IPS-18a (cell line): ENCODE results near the gene TXNDC5.
A peak's percentile ranks its signal among the peaks of the same experiment; 100 is the strongest.

Experiments used
- H3K27ac ChIP-seq: one replicate; pipeline ENCODE4 v1.5.1; 2013; ENCODE audit warnings: low read length
- H3K27me3 ChIP-seq: one replicate; pipeline ENCODE4 v1.6.1; 2013; ENCODE audit warnings: mild to moderate bottlenecking, low read length; ENCODE audit not compliant: control insufficient read depth, insufficient read depth
- H3K36me3 ChIP-seq: one replicate; pipeline ENCODE4 v1.6.1; 2013; ENCODE audit warnings: low read depth, low read length; ENCODE audit not compliant: control insufficient read depth
- H3K4me1 ChIP-seq: one replicate; pipeline ENCODE4 v1.6.1; 2013; ENCODE audit warnings: low read depth, low read length; ENCODE audit not compliant: control insufficient read depth
- H3K4me3 ChIP-seq: one replicate; pipeline ENCODE4 v1.5.1; 2013; ENCODE audit warnings: low read length
- H3K9ac ChIP-seq: one replicate; pipeline ENCODE4 v1.6.1; 2013; ENCODE audit warnings: mild to moderate bottlenecking, low read length, moderate library complexity
- H3K9me3 ChIP-seq: one replicate; pipeline ENCODE4 v1.6.1; 2013; ENCODE audit warnings: low read depth, low read length; ENCODE audit not compliant: control insufficient read depth

The TXNDC5 gene

DNA sequence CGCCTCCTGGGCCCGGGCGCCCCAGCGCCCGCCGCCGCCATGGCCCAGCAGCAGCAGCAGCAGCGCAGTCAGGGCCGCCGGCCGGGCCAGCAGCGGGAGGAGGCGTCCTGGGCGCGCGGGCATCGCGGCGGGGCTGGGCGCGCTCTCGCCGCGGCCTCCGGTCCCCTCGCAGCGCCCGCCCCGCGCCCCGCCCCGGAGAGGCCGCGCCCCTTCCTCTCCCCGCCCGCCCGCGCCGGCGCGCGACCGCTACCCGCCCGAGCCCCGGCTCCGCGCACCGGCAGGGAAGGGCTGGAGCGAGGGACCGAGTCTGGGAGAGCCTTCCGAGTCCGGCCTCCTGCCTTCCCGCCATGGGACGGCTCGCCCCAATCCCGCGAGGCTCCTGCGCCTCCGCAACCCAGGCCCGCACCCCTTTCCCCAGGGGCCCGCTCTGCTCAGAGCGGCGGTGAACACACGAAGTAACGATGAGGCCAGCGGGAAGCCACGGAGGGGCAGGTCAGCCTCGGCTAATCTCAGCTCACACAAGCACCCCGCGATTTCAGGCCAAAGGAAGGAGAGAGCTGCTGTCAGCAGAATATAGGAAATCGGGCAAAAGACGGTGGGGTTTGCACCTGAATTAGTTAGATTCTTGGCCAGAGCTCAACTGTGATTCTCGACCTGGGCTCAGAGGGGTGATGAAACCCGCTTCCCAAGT, at the start of gene TXNDC5:
Gene TXNDC5, minus strand, starts transcription at position 135 of the 691 bp plus-strand sequence. Its CDS starts 12 bp downstream, at position 123.
- Histone ChIP-seq H3K36me3 (no peaks in the 10 kb centered on the region), H3K4me3 (peak within 1 kb of the TSS; percentile 86), H3K9ac (peak within 1 kb of the TSS; percentile 72), H3K4me1 (no peaks in the 10 kb centered on the region), H3K27ac (no peak within 1 kb of the TSS), H3K9me3 (no peaks in the 10 kb centered on the region), H3K27me3 (peaks cover 16% of the 10 kb centered on the region)

DNA sequence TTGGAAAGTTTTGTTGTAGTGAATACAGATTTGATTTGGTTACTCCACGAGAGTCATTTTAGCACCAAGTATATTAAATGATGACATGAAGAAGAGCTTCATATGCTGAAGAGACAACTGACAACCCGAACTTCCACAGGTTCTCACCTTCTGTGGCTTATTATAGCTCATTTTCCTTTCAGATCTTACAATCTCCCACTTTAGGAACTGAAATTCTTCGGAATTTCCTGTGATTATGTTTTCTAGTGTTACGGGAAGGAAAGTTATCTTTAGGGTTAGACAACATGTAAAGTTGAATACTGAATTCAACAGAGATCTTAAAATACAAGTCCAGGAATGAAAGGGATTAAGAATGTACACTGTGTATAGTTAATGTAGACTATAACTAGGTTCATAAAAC, 49.6 kb upstream of the TXNDC5 start:
- H3K36me3 ChIP-seq, result no peaks in the 10 kb centered on the region
- no peaks in the 10 kb centered on the region for H3K9me3 ChIP-seq
- H3K27ac ChIP-seq, result no peak overlapping the region
- H3K27me3 ChIP-seq, result no peaks in the 10 kb centered on the region
- no peak overlapping the region for H3K9ac ChIP-seq
- no peaks in the 10 kb centered on the region for H3K4me1 ChIP-seq
- H3K4me3 ChIP-seq, result no peak overlapping the region

DNA sequence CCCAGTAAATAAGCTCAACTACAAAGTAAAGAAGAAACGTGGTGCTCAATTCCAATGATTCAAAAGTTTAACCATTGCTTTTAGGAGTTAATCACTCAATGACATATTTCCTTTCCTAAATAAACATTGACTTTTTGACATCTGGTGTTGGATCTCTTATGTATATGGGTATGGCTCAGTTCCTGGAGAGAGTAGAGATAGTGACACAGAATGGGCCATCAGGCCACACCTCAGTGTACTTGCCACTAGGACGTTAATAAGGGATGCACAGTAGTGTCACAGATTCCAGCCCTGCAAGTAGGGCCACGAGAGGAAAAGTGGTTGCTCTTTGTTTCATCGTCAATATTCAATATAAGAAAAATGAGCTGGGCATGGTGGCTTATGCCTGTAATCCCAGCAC, 48.9 kb upstream of the TXNDC5 start:
- H3K4me1 ChIP-seq, result no peaks in the 10 kb centered on the region
- H3K4me3 ChIP-seq, result no peak overlapping the region
- no peaks in the 10 kb centered on the region for H3K27me3 ChIP-seq
- no peak overlapping the region for H3K9ac ChIP-seq
- H3K36me3 ChIP-seq, result no peaks in the 10 kb centered on the region
- no peaks in the 10 kb centered on the region for H3K9me3 ChIP-seq
- H3K27ac ChIP-seq, result no peak overlapping the region

DNA sequence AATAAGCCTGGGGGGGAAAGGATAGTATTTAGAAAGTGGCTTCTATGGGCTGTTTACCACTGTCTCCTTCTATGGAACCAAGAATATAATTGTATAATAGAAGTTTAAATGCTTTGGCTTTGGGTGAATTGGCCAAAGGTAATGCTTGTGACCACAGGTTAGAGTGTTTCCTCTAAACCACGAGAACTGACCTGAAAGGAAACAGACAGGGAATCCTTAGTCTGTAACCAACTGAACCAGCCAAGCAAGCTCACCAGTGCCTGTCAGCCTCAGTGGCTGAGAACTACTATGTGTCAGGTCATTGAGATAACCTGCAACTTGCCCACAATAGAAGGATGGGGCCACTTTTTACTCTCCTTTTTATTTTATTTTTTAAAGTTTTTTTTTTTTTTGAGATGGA, 47.9 kb upstream of the TXNDC5 start:
- Histone ChIP-seq H3K9me3 (no peaks in the 10 kb centered on the region), H3K27ac (no peak overlapping the region), H3K9ac (no peak overlapping the region), H3K4me3 (no peak overlapping the region), H3K36me3 (no peaks in the 10 kb centered on the region), H3K4me1 (no peaks in the 10 kb centered on the region), H3K27me3 (no peaks in the 10 kb centered on the region)

DNA sequence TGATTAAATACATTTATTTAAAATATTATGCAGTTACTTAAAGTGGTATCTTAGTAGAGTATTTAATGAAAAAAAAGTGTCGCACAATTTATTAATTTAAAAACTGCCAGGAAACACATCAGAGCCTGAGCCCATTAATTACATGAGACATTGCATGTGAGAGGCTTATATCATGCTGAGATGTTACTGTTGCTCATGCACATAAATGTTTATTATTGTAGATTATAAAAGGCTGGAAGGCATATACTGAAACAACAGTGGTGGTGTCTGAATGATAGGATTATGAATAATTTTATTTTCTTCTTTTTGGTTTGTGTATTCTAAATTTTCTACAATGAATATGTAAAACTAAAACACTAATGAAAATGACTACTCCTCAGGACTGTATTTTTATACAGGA, 45.7 kb upstream of the TXNDC5 start:
- Histone ChIP-seq H3K4me1 (no peaks in the 10 kb centered on the region), H3K4me3 (no peak overlapping the region), H3K36me3 (no peaks in the 10 kb centered on the region), H3K9me3 (no peaks in the 10 kb centered on the region), H3K27ac (no peak overlapping the region), H3K9ac (no peak overlapping the region), H3K27me3 (no peaks in the 10 kb centered on the region)

DNA sequence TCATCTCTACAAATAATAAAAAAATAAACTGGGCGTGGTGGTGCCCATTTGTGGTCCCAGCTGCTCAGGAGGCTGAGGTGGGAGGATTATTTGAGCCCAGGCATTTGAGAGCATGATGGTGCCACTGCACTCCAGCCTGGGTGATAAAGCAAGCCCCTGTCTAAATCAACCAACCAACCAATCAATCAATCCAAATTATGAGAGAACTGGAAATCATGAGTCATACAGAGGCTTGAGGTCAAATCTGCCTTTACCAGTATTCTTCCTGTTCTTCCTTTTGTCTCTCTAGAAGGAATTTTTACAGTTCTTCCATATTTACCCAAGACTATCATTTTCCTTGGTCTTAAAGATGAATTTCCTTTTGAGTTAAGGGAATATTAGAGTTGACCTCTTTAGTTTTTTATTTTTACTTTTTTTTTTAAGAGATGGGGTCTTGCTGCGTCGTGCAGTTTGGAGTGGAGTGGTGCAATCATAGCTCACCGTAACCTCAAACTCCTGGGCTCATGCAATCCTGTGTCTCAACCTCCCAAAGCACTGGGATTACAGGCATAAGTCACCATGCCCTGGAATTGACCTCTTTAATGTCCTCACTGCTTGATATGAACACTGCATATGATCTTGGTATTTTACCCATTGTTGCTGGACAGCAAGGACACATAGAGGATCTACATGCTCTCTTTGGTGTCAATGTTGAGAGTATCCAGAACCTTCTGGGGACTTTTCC, 44.1 kb upstream of the TXNDC5 start:
- Histone ChIP-seq H3K9me3 (no peaks in the 10 kb centered on the region), H3K4me1 (no peaks in the 10 kb centered on the region), H3K9ac (no peak overlapping the region)

DNA sequence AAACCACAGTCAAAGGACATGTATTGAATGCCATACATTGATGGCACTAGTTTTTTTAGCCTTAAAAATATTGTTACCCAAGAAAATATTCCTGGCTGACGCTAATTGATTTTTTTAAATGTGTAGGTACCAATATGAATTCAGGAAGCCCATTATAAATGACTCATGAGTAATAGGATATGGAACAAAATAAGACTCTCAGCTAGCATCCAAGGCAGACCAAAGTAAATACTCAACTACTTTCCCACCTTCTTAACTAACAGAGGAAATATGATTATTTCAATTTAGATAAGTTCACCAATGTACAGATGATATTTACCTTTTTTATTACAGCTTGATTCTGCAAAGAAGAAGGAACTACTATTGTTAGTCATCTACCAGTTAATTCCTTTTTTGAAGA, 43.2 kb upstream of the TXNDC5 start:
- H3K4me1 ChIP-seq, result no peaks in the 10 kb centered on the region
- H3K4me3 ChIP-seq, result no peak overlapping the region
- no peaks in the 10 kb centered on the region for H3K27me3 ChIP-seq
- H3K36me3 ChIP-seq, result no peaks in the 10 kb centered on the region
- H3K9ac ChIP-seq, result no peak overlapping the region
- peaks cover 7% of the 10 kb centered on the region for H3K9me3 ChIP-seq
- no peak overlapping the region for H3K27ac ChIP-seq

More for the DNA sequence above, 44.1 kb upstream of the TXNDC5 start:
- Histone ChIP-seq H3K27ac (no peak overlapping the region), H3K36me3 (no peaks in the 10 kb centered on the region), H3K4me3 (no peak overlapping the region), H3K27me3 (no peaks in the 10 kb centered on the region)

- Histone ChIP-seq H3K4me1 (no peaks in the 10 kb centered on the region), H3K36me3 (no peaks in the 10 kb centered on the region), H3K9ac (no peak overlapping the region), H3K9me3 (no peaks in the 10 kb centered on the region), H3K4me3 (no peak overlapping the region), H3K27ac (no peak overlapping the region), H3K27me3 (no peaks in the 10 kb centered on the region)
Observed at GRCh38 chr6:7939864-7940228, 29.3 kb upstream of the TXNDC5 start.

GRCh38 chr6:7939184-7939863, 28.7 kb upstream of the TXNDC5 start:
- no peak overlapping the region for H3K9ac ChIP-seq
- H3K4me1 ChIP-seq, result no peaks in the 10 kb centered on the region
- no peaks in the 10 kb centered on the region for H3K27me3 ChIP-seq
- no peak overlapping the region for H3K27ac ChIP-seq
- no peaks in the 10 kb centered on the region for H3K36me3 ChIP-seq
- no peaks in the 10 kb centered on the region for H3K9me3 ChIP-seq
- H3K4me3 ChIP-seq, result no peak overlapping the region

DNA sequence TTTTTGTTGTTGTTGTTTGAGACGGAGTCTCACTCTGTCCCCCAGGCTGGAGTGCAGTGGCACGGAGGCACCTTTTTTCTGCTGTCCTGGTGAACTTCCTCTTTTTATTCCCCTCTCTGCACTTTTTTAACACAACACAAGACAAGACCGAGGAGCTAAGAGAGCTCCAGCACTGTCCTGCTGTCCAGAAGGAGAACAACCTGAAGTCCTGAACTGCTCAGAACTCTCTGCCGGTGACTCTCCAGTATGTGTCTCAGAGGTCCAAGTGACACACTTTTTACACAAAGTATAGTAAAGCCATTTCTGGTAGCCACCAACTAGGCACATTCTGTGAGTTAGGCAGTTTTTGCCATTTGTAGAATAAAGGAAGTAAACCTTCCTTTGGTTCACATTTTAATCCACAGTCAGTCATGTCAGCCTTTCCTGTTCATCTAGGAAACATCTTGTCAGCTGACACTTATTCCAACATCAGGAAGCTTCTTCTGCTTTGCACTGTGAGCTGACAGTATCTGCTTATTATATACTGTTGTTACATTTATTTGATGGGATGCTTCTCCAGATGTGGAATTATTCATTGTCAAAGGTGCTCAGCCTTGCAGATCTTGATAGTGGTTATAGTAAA, 28.1 kb upstream of the TXNDC5 start:
- H3K27ac ChIP-seq, result no peak overlapping the region
- H3K9me3 ChIP-seq, result no peaks in the 10 kb centered on the region
- H3K27me3 ChIP-seq, result no peaks in the 10 kb centered on the region
- H3K4me1 ChIP-seq, result no peaks in the 10 kb centered on the region
- no peak overlapping the region for H3K4me3 ChIP-seq
- H3K36me3 ChIP-seq, result no peaks in the 10 kb centered on the region
- no peak overlapping the region for H3K9ac ChIP-seq

DNA sequence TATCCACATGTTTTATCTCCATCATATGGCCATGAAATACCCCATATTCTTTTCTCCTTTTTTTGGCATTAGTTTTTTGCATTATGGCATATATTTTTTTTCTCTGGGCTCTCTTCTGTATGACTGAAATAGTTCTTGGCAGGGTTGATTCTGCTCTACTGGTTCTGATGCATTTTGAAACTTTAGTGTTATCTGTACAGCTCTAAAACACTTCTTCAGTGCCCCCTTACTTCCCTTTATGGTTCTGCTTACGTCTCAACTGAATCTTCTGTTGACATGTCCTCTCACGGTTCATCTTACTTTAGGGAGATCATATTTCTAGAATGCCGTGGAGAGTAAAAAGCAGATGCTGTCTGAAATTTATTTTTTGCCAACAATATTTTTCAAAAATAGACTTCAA, 23.2 kb upstream of the TXNDC5 start:
- H3K9ac ChIP-seq, result no peak overlapping the region

More for the DNA sequence above, 23.2 kb upstream of the TXNDC5 start:
- H3K9me3 ChIP-seq, result no peaks in the 10 kb centered on the region
- no peaks in the 10 kb centered on the region for H3K4me1 ChIP-seq
- H3K27ac ChIP-seq, result no peak overlapping the region
- no peak overlapping the region for H3K4me3 ChIP-seq
- H3K27me3 ChIP-seq, result no peaks in the 10 kb centered on the region
- no peaks in the 10 kb centered on the region for H3K36me3 ChIP-seq
